SK-N-SH (cell line): Measurements from ENCODE around the gene ABHD1.

Experiments
- EP300 ChIP-seq, 2 experiments: IDR thresholded peaks; 2 replicates each; pipeline versions ENCODE4 v1.4.0 to v1.6.1; 2012; ENCODE audit warnings: borderline replicate concordance in 1 of 2, low read depth in 1 of 2, low read length in 1 of 2
- NFIC ChIP-seq: IDR thresholded peaks from 2 replicates; pipeline ENCODE4 v1.4.0; 2012; ENCODE audit warnings: borderline replicate concordance
- NRF1 ChIP-seq: IDR thresholded peaks from 2 replicates; pipeline ENCODE4 v1.6.1; 2012; ENCODE audit warnings: low read depth, mild to moderate bottlenecking, low read length
- POLR2AphosphoS5 ChIP-seq: IDR thresholded peaks from 2 replicates; pipeline ENCODE4 v1.6.1; 2012; ENCODE audit warnings: low read depth, low read length
- YY1 ChIP-seq: IDR thresholded peaks from 2 replicates; pipeline ENCODE4 v1.4.0; 2012; ENCODE audit warnings: low read depth, mild to moderate bottlenecking
- TF ChIP-seq, protein P1 (sequence below): fragments of 200-600 bp; sonication (generic); IDR thresholded peaks from 2 replicates; pipeline ENCODE4 v1.6.1; 2017; ENCODE audit warnings: antibody characterized with exemption, mild to moderate bottlenecking, moderate library complexity
- TF ChIP-seq, protein P2 (sequence below): fragments of 150-350 bp; IDR thresholded peaks from 2 replicates; pipeline ENCODE4 v1.6.1; 2016; ENCODE audit warnings: mild to moderate bottlenecking, low read depth, low read length

DNA sequence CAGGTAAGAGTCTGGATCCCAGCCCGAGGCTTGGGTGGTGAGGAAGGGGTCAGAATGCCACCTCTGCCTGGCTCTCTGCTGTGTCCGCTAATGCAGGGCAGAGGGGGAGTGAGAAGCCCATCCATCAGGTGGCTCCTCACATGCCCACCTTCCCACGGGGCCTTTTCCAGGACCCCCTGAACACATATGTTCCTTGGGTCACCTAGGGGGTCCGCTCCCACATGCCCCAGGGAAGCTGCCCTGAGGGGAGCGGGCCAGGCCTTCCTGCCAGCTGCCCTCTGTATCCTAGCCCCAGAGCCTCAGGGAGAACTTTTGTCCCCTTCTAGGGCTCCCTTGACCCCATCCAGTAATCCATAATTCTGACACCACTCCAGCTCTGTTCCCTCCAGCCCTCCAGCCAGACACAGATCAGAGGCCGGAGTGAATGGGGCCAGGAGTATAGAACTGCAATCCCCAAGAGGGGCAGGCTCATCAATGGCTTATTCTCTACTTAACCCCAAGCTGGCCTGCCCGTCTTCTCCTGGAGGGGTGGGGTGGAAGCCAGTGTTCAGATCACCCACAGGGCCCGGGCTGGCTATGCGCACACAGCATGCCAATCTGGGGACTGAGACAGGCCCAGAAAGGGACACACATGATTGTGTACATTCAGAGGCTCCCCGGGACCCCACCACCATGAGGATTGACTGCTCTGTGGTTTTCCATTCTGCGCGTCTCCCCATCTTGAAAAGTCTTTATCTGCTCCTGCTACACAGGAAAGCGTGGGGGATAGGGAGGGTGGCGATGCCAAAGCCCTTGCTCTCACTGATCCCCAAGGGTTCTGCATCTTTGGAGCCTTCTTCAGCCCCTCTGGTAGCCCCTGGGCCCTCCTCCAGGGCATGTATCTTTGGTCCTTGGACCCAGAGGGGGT, 44.1 kb upstream of the ABHD1 start:
- TF ChIP-seq, protein P1, sequence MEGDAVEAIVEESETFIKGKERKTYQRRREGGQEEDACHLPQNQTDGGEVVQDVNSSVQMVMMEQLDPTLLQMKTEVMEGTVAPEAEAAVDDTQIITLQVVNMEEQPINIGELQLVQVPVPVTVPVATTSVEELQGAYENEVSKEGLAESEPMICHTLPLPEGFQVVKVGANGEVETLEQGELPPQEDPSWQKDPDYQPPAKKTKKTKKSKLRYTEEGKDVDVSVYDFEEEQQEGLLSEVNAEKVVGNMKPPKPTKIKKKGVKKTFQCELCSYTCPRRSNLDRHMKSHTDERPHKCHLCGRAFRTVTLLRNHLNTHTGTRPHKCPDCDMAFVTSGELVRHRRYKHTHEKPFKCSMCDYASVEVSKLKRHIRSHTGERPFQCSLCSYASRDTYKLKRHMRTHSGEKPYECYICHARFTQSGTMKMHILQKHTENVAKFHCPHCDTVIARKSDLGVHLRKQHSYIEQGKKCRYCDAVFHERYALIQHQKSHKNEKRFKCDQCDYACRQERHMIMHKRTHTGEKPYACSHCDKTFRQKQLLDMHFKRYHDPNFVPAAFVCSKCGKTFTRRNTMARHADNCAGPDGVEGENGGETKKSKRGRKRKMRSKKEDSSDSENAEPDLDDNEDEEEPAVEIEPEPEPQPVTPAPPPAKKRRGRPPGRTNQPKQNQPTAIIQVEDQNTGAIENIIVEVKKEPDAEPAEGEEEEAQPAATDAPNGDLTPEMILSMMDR = no peak; the same call in 1 of the 2 replicates
- TF ChIP-seq YY1 (no peak), POLR2AphosphoS5 (no peak), EP300 (IDR thresholded peaks at IDR 0.05; ENCODE audit: borderline replicate concordance in 1 of 2, low read depth in 1 of 2, low read length in 1 of 2) (no peak), NFIC (no peak), NRF1 (no peak)
- TF ChIP-seq, protein P2, sequence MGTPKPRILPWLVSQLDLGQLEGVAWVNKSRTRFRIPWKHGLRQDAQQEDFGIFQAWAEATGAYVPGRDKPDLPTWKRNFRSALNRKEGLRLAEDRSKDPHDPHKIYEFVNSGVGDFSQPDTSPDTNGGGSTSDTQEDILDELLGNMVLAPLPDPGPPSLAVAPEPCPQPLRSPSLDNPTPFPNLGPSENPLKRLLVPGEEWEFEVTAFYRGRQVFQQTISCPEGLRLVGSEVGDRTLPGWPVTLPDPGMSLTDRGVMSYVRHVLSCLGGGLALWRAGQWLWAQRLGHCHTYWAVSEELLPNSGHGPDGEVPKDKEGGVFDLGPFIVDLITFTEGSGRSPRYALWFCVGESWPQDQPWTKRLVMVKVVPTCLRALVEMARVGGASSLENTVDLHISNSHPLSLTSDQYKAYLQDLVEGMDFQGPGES = no peak
